ENCODE results near the gene NCK2. TPM values are rescaled to one million over a fixed set of nuclear protein-coding genes. Genes with fewer than 3 reads are reported as not detected.

The NCK2 gene
- polyA plus RNA-seq, 1 of the 3 experiments (the other 2 are of a cell fraction), result 42.8 TPM

- H4K20me1 ChIP-seq (ENCODE audit: insufficient read depth), result no peaks in the 10 kb centered on the region
- H3K4me1 ChIP-seq (ENCODE audit: control insufficient read depth in 1 of 2, insufficient read depth in 2 of 2, low read depth in 1 of 2, low read length in 1 of 2), result no peaks in the 10 kb centered on the region
- no peaks in the 10 kb centered on the region for H3F3A ChIP-seq (replicated peaks; ENCODE audit: insufficient read depth)
- H3K9me3 ChIP-seq, result no peaks in the 10 kb centered on the region
- H2AFZ ChIP-seq (ENCODE audit: low read depth), result no peak overlapping the region
- no peaks in the 10 kb centered on the region for H3K79me2 ChIP-seq (ENCODE audit: insufficient read depth)
- H3K4me3 ChIP-seq (ENCODE audit: low read depth in 2 of 2, low read length in 1 of 2), result no peak overlapping the region
- ChIA-PET CTCF (no interaction called here), POLR2A (no interaction called here)
- TF ChIP-seq ELF1 (IDR thresholded peaks at IDR 0.05) (no peak), GATA2 (CRISPR knock-in tag; IDR thresholded peaks at IDR 0.05) (no peak), TAF1 (IDR thresholded peaks at IDR 0.05; ENCODE audit: borderline replicate concordance, low read depth, low read length) (no peak), FOSL2 (IDR thresholded peaks at IDR 0.05; ENCODE audit: borderline replicate concordance, low read depth) (no peak), RCOR1 (IDR thresholded peaks at IDR 0.05; ENCODE audit: low read length) (no peak), GABPA (IDR thresholded peaks at IDR 0.05; ENCODE audit: low read depth) (no peak), YY1 (IDR thresholded peaks at IDR 0.05; ENCODE audit: low read depth) (no peak), JUND (IDR thresholded peaks at IDR 0.05) (no peak), NFIC (IDR thresholded peaks at IDR 0.05; ENCODE audit: borderline replicate concordance) (no peak), IRF3 (IDR thresholded peaks at IDR 0.05; ENCODE audit: low read depth, low read length) (no peak), POLR2AphosphoS5 (IDR thresholded peaks at IDR 0.05; ENCODE audit: low read depth, low read length) (no peak), MEF2A (IDR thresholded peaks at IDR 0.05; ENCODE audit: borderline replicate concordance, low read depth) (no peak), RXRA (IDR thresholded peaks at IDR 0.05; ENCODE audit: borderline replicate concordance, low read depth) (no peak), FOXM1 (IDR thresholded peaks at IDR 0.05; ENCODE audit: low read depth) (no peak), SIN3A (IDR thresholded peaks at IDR 0.05; ENCODE audit: borderline replicate concordance, low read depth, low read length) (no peak)
- TF ChIP-seq, protein P1, sequence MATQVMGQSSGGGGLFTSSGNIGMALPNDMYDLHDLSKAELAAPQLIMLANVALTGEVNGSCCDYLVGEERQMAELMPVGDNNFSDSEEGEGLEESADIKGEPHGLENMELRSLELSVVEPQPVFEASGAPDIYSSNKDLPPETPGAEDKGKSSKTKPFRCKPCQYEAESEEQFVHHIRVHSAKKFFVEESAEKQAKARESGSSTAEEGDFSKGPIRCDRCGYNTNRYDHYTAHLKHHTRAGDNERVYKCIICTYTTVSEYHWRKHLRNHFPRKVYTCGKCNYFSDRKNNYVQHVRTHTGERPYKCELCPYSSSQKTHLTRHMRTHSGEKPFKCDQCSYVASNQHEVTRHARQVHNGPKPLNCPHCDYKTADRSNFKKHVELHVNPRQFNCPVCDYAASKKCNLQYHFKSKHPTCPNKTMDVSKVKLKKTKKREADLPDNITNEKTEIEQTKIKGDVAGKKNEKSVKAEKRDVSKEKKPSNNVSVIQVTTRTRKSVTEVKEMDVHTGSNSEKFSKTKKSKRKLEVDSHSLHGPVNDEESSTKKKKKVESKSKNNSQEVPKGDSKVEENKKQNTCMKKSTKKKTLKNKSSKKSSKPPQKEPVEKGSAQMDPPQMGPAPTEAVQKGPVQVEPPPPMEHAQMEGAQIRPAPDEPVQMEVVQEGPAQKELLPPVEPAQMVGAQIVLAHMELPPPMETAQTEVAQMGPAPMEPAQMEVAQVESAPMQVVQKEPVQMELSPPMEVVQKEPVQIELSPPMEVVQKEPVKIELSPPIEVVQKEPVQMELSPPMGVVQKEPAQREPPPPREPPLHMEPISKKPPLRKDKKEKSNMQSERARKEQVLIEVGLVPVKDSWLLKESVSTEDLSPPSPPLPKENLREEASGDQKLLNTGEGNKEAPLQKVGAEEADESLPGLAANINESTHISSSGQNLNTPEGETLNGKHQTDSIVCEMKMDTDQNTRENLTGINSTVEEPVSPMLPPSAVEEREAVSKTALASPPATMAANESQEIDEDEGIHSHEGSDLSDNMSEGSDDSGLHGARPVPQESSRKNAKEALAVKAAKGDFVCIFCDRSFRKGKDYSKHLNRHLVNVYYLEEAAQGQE (IDR thresholded peaks at IDR 0.05; ENCODE audit: low read depth, low read length), result no peak
- TF ChIP-seq, protein P2, sequence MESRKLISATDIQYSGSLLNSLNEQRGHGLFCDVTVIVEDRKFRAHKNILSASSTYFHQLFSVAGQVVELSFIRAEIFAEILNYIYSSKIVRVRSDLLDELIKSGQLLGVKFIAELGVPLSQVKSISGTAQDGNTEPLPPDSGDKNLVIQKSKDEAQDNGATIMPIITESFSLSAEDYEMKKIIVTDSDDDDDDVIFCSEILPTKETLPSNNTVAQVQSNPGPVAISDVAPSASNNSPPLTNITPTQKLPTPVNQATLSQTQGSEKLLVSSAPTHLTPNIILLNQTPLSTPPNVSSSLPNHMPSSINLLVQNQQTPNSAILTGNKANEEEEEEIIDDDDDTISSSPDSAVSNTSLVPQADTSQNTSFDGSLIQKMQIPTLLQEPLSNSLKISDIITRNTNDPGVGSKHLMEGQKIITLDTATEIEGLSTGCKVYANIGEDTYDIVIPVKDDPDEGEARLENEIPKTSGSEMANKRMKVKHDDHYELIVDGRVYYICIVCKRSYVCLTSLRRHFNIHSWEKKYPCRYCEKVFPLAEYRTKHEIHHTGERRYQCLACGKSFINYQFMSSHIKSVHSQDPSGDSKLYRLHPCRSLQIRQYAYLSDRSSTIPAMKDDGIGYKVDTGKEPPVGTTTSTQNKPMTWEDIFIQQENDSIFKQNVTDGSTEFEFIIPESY (IDR thresholded peaks at IDR 0.05; ENCODE audit: borderline replicate concordance, low read depth), result no peak
- TF ChIP-seq, protein P3, sequence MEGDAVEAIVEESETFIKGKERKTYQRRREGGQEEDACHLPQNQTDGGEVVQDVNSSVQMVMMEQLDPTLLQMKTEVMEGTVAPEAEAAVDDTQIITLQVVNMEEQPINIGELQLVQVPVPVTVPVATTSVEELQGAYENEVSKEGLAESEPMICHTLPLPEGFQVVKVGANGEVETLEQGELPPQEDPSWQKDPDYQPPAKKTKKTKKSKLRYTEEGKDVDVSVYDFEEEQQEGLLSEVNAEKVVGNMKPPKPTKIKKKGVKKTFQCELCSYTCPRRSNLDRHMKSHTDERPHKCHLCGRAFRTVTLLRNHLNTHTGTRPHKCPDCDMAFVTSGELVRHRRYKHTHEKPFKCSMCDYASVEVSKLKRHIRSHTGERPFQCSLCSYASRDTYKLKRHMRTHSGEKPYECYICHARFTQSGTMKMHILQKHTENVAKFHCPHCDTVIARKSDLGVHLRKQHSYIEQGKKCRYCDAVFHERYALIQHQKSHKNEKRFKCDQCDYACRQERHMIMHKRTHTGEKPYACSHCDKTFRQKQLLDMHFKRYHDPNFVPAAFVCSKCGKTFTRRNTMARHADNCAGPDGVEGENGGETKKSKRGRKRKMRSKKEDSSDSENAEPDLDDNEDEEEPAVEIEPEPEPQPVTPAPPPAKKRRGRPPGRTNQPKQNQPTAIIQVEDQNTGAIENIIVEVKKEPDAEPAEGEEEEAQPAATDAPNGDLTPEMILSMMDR (IDR thresholded peaks at IDR 0.05), result no peak
- TF ChIP-seq, protein P4, sequence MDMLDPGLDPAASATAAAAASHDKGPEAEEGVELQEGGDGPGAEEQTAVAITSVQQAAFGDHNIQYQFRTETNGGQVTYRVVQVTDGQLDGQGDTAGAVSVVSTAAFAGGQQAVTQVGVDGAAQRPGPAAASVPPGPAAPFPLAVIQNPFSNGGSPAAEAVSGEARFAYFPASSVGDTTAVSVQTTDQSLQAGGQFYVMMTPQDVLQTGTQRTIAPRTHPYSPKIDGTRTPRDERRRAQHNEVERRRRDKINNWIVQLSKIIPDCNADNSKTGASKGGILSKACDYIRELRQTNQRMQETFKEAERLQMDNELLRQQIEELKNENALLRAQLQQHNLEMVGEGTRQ (IDR thresholded peaks at IDR 0.05; ENCODE audit: borderline replicate concordance, low read depth, low read length), result no peak
- no peak overlapping the region for H3K4me2 ChIP-seq
- no peaks in the 10 kb centered on the region for H3K36me3 ChIP-seq (replicated peaks in 1 of 2; ENCODE audit: control insufficient read depth in 1 of 2, insufficient read depth in 2 of 2, low read length in 1 of 2)
- no peaks in the 10 kb centered on the region for H3K9me2 ChIP-seq
- WGBS (ENCODE audit: low lambda C conversion rate), result 63% methylated on average over 2 of the region's 2 CpGs
- H3K9ac ChIP-seq, result no peak overlapping the region
- DNase-seq, result no peak
- H3K27me3 ChIP-seq (ENCODE audit: insufficient read depth), result no peaks in the 10 kb centered on the region
- no peak overlapping the region for H3K27ac ChIP-seq (ENCODE audit: low read depth in 2 of 2, low read length in 1 of 2)
Observed at GRCh38 chr2:105904938-105905337, 160.2 kb downstream of the NCK2 start.

Data from SK-N-SH (cell line).